ENCODE data around the gene PCAT6.
"Not testable (repeated sequence)": the region's sequence is repeated elsewhere in the genome, so short reads cannot be mapped to it uniquely, and the experiment has no call there.

Gene PCAT6

GRCh38 chr1:202810615-202811295 lies at the start of gene PCAT6:
TSS of gene PCAT6 (plus strand) at chr1:202810954.
- DNase-seq (ENCODE audit: low read depth, low spot score) = peak; percentile 60
- H3K27ac ChIP-seq = peak within 1 kb of the TSS; percentile 73

- no peak for DNase-seq (ENCODE audit: low read depth, low spot score)
- H3K27ac ChIP-seq = no peak overlapping the region
Observed at GRCh38 chr1:202762019-202762418, 48.7 kb upstream of the PCAT6 start.

- no peak for DNase-seq (ENCODE audit: low read depth, low spot score)
Observed at GRCh38 chr1:202765721-202766120, 45.0 kb upstream of the PCAT6 start.

GRCh38 chr1:202770135-202770534 lies 40.6 kb upstream of the PCAT6 start:
- H3K27ac ChIP-seq = no peak overlapping the region
- no peak for DNase-seq (ENCODE audit: low read depth, low spot score)

More at GRCh38 chr1:202765721-202766120, 45.0 kb upstream of the PCAT6 start:
- no peak overlapping the region for H3K27ac ChIP-seq

GRCh38 chr1:202781180-202781579 lies 29.6 kb upstream of the PCAT6 start:
- DNase-seq (ENCODE audit: low read depth, low spot score) = no peak
- no peak overlapping the region for H3K27ac ChIP-seq

- DNase-seq (ENCODE audit: low read depth, low spot score) = no peak
- no peak overlapping the region for H3K27ac ChIP-seq
Observed at GRCh38 chr1:202786804-202787203, 23.9 kb upstream of the PCAT6 start.

GRCh38 chr1:202788800-202789199 lies 22.0 kb upstream of the PCAT6 start:
- DNase-seq (ENCODE audit: low read depth, low spot score) = no peak

GRCh38 chr1:202791077-202791747 lies 19.5 kb upstream of the PCAT6 start:
- DNase-seq (ENCODE audit: low read depth, low spot score) = no peak

More at GRCh38 chr1:202788800-202789199, 22.0 kb upstream of the PCAT6 start:
- no peak overlapping the region for H3K27ac ChIP-seq

GRCh38 chr1:202794051-202794740 lies 16.6 kb upstream of the PCAT6 start:
- no peak overlapping the region for H3K27ac ChIP-seq
- no peak for DNase-seq (ENCODE audit: low read depth, low spot score)

More at GRCh38 chr1:202791077-202791747, 19.5 kb upstream of the PCAT6 start:
- H3K27ac ChIP-seq = no peak overlapping the region

GRCh38 chr1:202794931-202795330 lies 15.8 kb upstream of the PCAT6 start:
- DNase-seq (ENCODE audit: low read depth, low spot score); H3K27ac ChIP-seq: not testable (repeated sequence)

- no peak for DNase-seq (ENCODE audit: low read depth, low spot score)
- no peak overlapping the region for H3K27ac ChIP-seq
Observed at GRCh38 chr1:202796670-202797069, 14.1 kb upstream of the PCAT6 start.

GRCh38 chr1:202798260-202798659 lies 12.5 kb upstream of the PCAT6 start:
- no peak for DNase-seq (ENCODE audit: low read depth, low spot score)
- no peak overlapping the region for H3K27ac ChIP-seq

- no peak for DNase-seq (ENCODE audit: low read depth, low spot score)
- H3K27ac ChIP-seq = no peak overlapping the region
Observed at GRCh38 chr1:202798792-202799331, 11.9 kb upstream of the PCAT6 start.

- no peak for DNase-seq (ENCODE audit: low read depth, low spot score)
Observed at GRCh38 chr1:202800742-202801141, 10.0 kb upstream of the PCAT6 start.

GRCh38 chr1:202801175-202801574 lies 9.6 kb upstream of the PCAT6 start:
- H3K27ac ChIP-seq = no peak overlapping the region
- DNase-seq (ENCODE audit: low read depth, low spot score) = no peak

More at GRCh38 chr1:202800742-202801141, 10.0 kb upstream of the PCAT6 start:
- no peak overlapping the region for H3K27ac ChIP-seq

- DNase-seq (ENCODE audit: low read depth, low spot score) = no peak
Observed at GRCh38 chr1:202802034-202802433, 8.7 kb upstream of the PCAT6 start.

GRCh38 chr1:202802998-202803932 lies 7.5 kb upstream of the PCAT6 start:
- H3K27ac ChIP-seq = peak overlapping the region; percentile 27
- DNase-seq (ENCODE audit: low read depth, low spot score) = no peak

More at GRCh38 chr1:202802034-202802433, 8.7 kb upstream of the PCAT6 start:
- no peak overlapping the region for H3K27ac ChIP-seq

- DNase-seq (ENCODE audit: low read depth, low spot score) = no peak
- H3K27ac ChIP-seq = no peak overlapping the region
Observed at GRCh38 chr1:202804126-202804525, 6.6 kb upstream of the PCAT6 start.

Data from epithelial cell of prostate (primary cell).